ENCODE results near the gene NEDD4. TPM values are rescaled to one million over a fixed set of nuclear protein-coding genes. Genes with fewer than 3 reads are reported as not detected.
A peak's percentile ranks its signal among the peaks of the same experiment; 100 is the strongest.

NEDD4 gene
- total and polyA plus RNA-seq, 11 donors, result 1.8 to 14.8 (median 8.9) TPM

GRCh38 chr15:55917881-55918296 is 75.5 kb downstream of the NEDD4 start:
- Histone ChIP-seq H3K27me3 (no peaks in the 10 kb centered on the region), H3K4me3 (no peak overlapping the region), H3K4me1 (peaks cover 0 to 21% (median 0%) of the 10 kb centered on the region in 12 donors), H3K36me3 (peaks cover 0 to 2% (median 0%) of the 10 kb centered on the region in 9 donors), H3K9me3 (no peaks in the 10 kb centered on the region), H3K27ac (no peak overlapping the region)
- peak; percentile 37 to 72 (median 56) for TF ChIP-seq CTCF (IDR thresholded peaks at IDR 0.05)
- no peak for TF ChIP-seq POLR2A (IDR thresholded peaks at IDR 0.05)
- DNase-seq (no peak), ATAC-seq (peak in 1 of 4 donors; percentile 60)
- 0% methylated on average over 1 of the region's 1 CpG for WGBS, 4 donors
- intact Hi-C loops (cut with DNase I), result no loop called here

DNA sequence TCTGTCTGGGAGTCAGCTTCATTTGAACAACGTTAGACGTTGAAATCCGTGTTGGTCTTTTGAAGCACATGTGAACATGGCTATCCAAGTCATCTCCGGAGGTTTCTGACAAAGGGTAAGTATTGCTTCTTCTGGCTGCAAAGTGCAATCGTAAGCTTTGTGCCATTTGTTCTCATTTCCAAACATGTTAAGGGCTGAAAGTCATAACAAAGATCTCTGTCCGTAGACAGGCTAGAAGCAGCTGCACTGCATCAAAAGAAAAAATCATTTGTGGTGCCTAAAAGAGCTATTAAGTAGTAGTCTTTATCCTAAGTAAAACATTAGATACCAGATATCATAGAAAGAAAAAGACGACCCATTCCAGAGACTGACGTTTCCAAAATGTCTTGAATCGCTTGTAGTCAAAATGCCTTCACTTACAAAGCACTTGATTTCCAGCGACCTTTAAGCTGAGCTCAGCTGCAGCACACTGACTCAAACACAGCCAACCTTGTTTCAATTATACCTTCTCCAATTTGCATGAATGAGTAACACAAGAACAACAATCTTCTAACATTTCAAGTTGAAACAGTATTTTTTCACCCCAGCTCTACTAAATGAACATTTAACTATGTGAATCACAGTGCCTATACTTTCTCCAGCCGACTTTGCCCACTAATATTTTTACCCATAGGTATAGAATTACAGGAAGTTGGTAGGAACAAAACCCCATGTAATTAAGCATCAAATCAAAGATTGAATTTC is 76.6 kb downstream of the NEDD4 start:
- WGBS, 4 donors, result 69 to 72% (median 69%) methylated on average over 11 of the region's 11 CpGs
- intact Hi-C loops (cut with DNase I), result no loop called here
- peak overlapping the region in 1 of 12 donors; percentile 34 for H3K27ac ChIP-seq

DNA sequence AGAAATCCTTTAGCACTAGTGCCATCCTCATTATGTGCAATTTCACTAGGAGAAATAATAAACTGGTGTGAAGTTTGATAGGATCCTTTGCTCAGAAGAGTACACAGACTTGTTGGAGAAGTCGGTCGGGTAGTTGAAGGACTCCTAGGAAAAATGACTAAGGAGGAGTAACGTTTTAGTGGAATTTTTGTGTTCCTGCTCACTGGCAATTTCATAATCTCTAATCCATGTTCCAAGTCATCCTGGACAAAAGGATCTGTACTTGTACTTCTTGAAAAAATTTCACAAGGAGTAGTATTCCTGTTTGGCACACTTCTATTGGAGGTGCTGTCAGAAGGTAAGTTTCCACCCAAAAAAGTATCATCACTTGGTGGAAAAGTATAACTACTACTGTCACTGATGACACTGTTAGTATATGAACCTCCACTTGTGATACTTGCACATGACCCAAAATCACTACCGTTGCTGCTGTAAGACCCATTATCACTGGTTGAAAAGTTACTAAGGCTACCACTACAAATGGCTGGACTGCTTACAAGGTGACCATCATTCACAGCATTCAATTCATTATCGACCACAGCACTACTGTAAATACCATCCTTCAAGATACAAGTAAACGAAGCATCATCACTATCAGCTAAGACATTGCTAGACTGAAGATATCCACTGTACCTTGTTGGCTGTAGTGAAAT is 77.4 kb downstream of the NEDD4 start:
- intact Hi-C loops (cut with DNase I), result no loop called here
- peak overlapping the region in 1 of 12 donors; percentile 3 for H3K27ac ChIP-seq
- peak in 1 of 4 donors; percentile 43 for ATAC-seq

More for the DNA sequence above, 76.6 kb downstream of the NEDD4 start:
- Histone ChIP-seq H3K27me3 (no peaks in the 10 kb centered on the region), H3K4me3 (peak overlapping the region in 3 of 12 donors; percentile 3 to 25 (median 24)), H3K9me3 (no peaks in the 10 kb centered on the region), H3K36me3 (no peaks in the 10 kb centered on the region), H3K4me1 (peaks cover 0 to 21% (median 0%) of the 10 kb centered on the region in 12 donors)
- ATAC-seq (peak in 2 of 4 donors; percentile 26 to 46), DNase-seq (no peak)
- TF ChIP-seq POLR2A (IDR thresholded peaks at IDR 0.05) (no peak), CTCF (IDR thresholded peaks at IDR 0.05) (no peak)

More for the DNA sequence above, 77.4 kb downstream of the NEDD4 start:
- Histone ChIP-seq H3K4me3 (peak overlapping the region in 4 of 12 donors; percentile 3 to 33 (median 20)), H3K9me3 (no peaks in the 10 kb centered on the region), H3K4me1 (peaks cover 0 to 21% (median 0%) of the 10 kb centered on the region in 12 donors), H3K27me3 (no peaks in the 10 kb centered on the region), H3K36me3 (no peaks in the 10 kb centered on the region)
- 62 to 82% (median 76%) methylated on average over 6 of the region's 6 CpGs for WGBS, 4 donors
- DNase-seq, result no peak
- TF ChIP-seq POLR2A (IDR thresholded peaks at IDR 0.05) (no peak), CTCF (IDR thresholded peaks at IDR 0.05) (no peak)
